HepG2 (cell line): ENCODE data around the gene NAALADL1. TPM values are rescaled to one million over a fixed set of nuclear protein-coding genes. Genes with fewer than 3 reads are reported as not detected.
A peak's percentile ranks its signal among the peaks of the same experiment; 100 is the strongest.

Experiments used
- AGO2 ChIP-seq: fragments of 200-400 bp; formaldehyde crosslinking; optimal IDR thresholded peaks from 2 replicates; pipeline ENCODE3; 2017; ENCODE audit warnings: mild to moderate bottlenecking, low read depth, low read length, moderate library complexity
- CBX5 ChIP-seq: sonication (generic); formaldehyde crosslinking; IDR thresholded peaks from 2 replicates; pipeline ENCODE4 v1.4.0; 2020; ENCODE audit warnings: missing genetic modification reagents, borderline replicate concordance
- GATAD1 ChIP-seq: IDR thresholded peaks from 2 replicates; pipeline ENCODE4 v1.6.1; 2016; ENCODE audit warnings: missing genetic modification reagents, missing compliant biosample characterization
- HMG20A ChIP-seq: IDR thresholded peaks from 2 replicates; pipeline ENCODE4 v1.6.1; 2016; ENCODE audit warnings: borderline replicate concordance
- HMG20B ChIP-seq: conservative IDR thresholded peaks from 2 replicates; pipeline ENCODE4 v1.6.1; 2016; ENCODE audit warnings: missing genetic modification reagents, missing compliant biosample characterization
- KDM3A ChIP-seq: IDR thresholded peaks from 2 replicates; pipeline ENCODE4 v1.6.1; 2018; ENCODE audit warnings: low read depth, missing compliant biosample characterization
- KDM5A ChIP-seq: fragments of 200-600 bp; sonication (generic); IDR thresholded peaks from 2 replicates; pipeline ENCODE4 v1.7.0; 2018; ENCODE audit warnings: antibody characterized with exemption, mild to moderate bottlenecking, low read length, borderline replicate concordance
- MEF2D ChIP-seq: sonication (generic); formaldehyde crosslinking; IDR thresholded peaks from 2 replicates; pipeline ENCODE4 v1.5.1; 2020; ENCODE audit warnings: mild to moderate bottlenecking, missing genetic modification reagents
- MEIS2 ChIP-seq: sonication (generic); formaldehyde crosslinking; IDR thresholded peaks from 2 replicates; pipeline ENCODE4 v1.9.0; 2021; ENCODE audit warnings: mild to moderate bottlenecking, missing genetic modification reagents
- MXD3 ChIP-seq: IDR thresholded peaks from 2 replicates; pipeline ENCODE4 v1.6.1; 2016; ENCODE audit warnings: mild to moderate bottlenecking, missing biosample characterization, missing genetic modification reagents
- NR2F2 ChIP-seq: IDR thresholded peaks from 2 replicates; pipeline ENCODE4 v1.6.1; 2012; ENCODE audit warnings: low read depth, inconsistent platforms, borderline replicate concordance
- PCBP2 ChIP-seq: fragments of 200-400 bp; formaldehyde crosslinking; optimal IDR thresholded peaks from 2 replicates; pipeline ENCODE3; 2018; ENCODE audit warnings: low read length, low read depth; ENCODE audit not compliant: poor library complexity, severe bottlenecking
- RARA ChIP-seq: IDR thresholded peaks from 2 replicates; pipeline ENCODE4 v1.6.1; 2016; ENCODE audit warnings: missing genetic modification reagents, missing compliant biosample characterization
- SNAPC2 ChIP-seq: sonication (generic); formaldehyde crosslinking; IDR thresholded peaks from 2 replicates; pipeline ENCODE4 v1.8.1; 2022; ENCODE audit warnings: mild to moderate bottlenecking, missing genetic modification reagents
- SRSF1 ChIP-seq: fragments of 200-400 bp; formaldehyde crosslinking; optimal IDR thresholded peaks from 2 replicates; pipeline ENCODE3; 2017; ENCODE audit warnings: mild to moderate bottlenecking, low read depth, low read length, moderate library complexity
- STAG1 ChIP-seq: sonication (generic); formaldehyde crosslinking; IDR thresholded peaks from 2 replicates; pipeline ENCODE4 v1.4.0; 2020; ENCODE audit warnings: missing genetic modification reagents
- TCF7 ChIP-seq: sonication (generic); IDR thresholded peaks from 2 replicates; pipeline ENCODE4 v1.6.1; 2016; ENCODE audit warnings: antibody characterized with exemption, low read depth
- TCF7L2 ChIP-seq: IDR thresholded peaks from 2 replicates; pipeline ENCODE4 v1.6.1; 2011; ENCODE audit warnings: mild to moderate bottlenecking, low read depth, low read length, moderate library complexity
- YEATS4 ChIP-seq: sonication (generic); formaldehyde crosslinking; IDR thresholded peaks from 2 replicates; pipeline ENCODE4 v1.4.0; 2020; ENCODE audit warnings: missing genetic modification reagents, borderline replicate concordance
- ZMYM3 ChIP-seq: sonication (generic); formaldehyde crosslinking; IDR thresholded peaks from 2 replicates; pipeline ENCODE4 v1.5.1; 2020; ENCODE audit warnings: mild to moderate bottlenecking, missing genetic modification reagents
- ZNF205 ChIP-seq: IDR thresholded peaks from 2 replicates; pipeline ENCODE4 v1.6.1; 2018; ENCODE audit warnings: missing biosample characterization, missing genetic modification reagents
- ZNF292 ChIP-seq: sonication (generic); formaldehyde crosslinking; IDR thresholded peaks from 2 replicates; pipeline ENCODE4 v1.8.1; 2022; ENCODE audit warnings: mild to moderate bottlenecking, low read depth, missing genetic modification reagents, borderline replicate concordance
- ZNF549 ChIP-seq: sonication (generic); formaldehyde crosslinking; IDR thresholded peaks from 2 replicates; pipeline ENCODE4 v1.5.0; 2020; ENCODE audit warnings: missing genetic modification reagents
- ZNF567 ChIP-seq: sonication (generic); formaldehyde crosslinking; IDR thresholded peaks from 2 replicates; pipeline ENCODE4 v1.8.1; 2023; ENCODE audit warnings: mild to moderate bottlenecking, missing genetic modification reagents, borderline replicate concordance
- ZNF672 ChIP-seq: sonication (generic); formaldehyde crosslinking; IDR thresholded peaks from 2 replicates; pipeline ENCODE4 v1.8.1; 2022; ENCODE audit warnings: missing genetic modification reagents
- ZNF839 ChIP-seq: sonication (generic); formaldehyde crosslinking; IDR thresholded peaks from 2 replicates; pipeline ENCODE4 v1.4.0; 2020; ENCODE audit warnings: missing genetic modification reagents, mild to moderate bottlenecking, borderline replicate concordance
- ZSCAN31 ChIP-seq: sonication (generic); formaldehyde crosslinking; IDR thresholded peaks from 2 replicates; pipeline ENCODE4 v1.5.0; 2020; ENCODE audit warnings: low read depth, mild to moderate bottlenecking, missing genetic modification reagents
- polyA plus RNA-seq, 8 experiments: library from polyadenylated mRNA; depleted of rRNA in 3 of 8; stranded (reverse) in 7 of 8; unstranded in 1 of 8; fragments of >200 nt; fragmentation: Illumina TruSeq in 4 of 8; extraction: Trizol in 4 of 8; gene quantifications; 2 replicates each; pipeline versions ENCODE4 v1.2.1 to v1.2.3, GENCODE V29; 2011 to 2016; ENCODE audit warnings: low read depth in 4 of 8, missing spikeins in 1 of 8, mixed read lengths in 1 of 8; ENCODE audit not compliant: insufficient read depth in 1 of 8
- total RNA-seq, 5 experiments: library from RNA; depleted of rRNA; stranded (reverse); fragments of >200 nt; fragmentation: Illumina TruSeq; extraction: Trizol; gene quantifications; 2 replicates each; pipeline ENCODE4 v1.2.3, GENCODE V29; 2016; ENCODE audit warnings: low read depth in 1 of 5
- TF ChIP-seq, protein P1 (sequence below): sonication (generic); formaldehyde crosslinking; IDR thresholded peaks from 2 replicates; pipeline ENCODE4 v1.9.0; 2021; ENCODE audit warnings: missing genetic modification reagents, borderline replicate concordance
- TF ChIP-seq, protein P2 (sequence below): sonication (generic); formaldehyde crosslinking; IDR thresholded peaks from 2 replicates; pipeline ENCODE4 v1.4.0; 2020; ENCODE audit warnings: mild to moderate bottlenecking, missing genetic modification reagents

Gene NAALADL1
- total and polyA plus RNA-seq, 2 of the 13 experiments (the other 11 are each of a cell fraction or from before 2014, with no cell fraction given): 9.3 to 33.9 TPM

- TF ChIP-seq, protein P1, sequence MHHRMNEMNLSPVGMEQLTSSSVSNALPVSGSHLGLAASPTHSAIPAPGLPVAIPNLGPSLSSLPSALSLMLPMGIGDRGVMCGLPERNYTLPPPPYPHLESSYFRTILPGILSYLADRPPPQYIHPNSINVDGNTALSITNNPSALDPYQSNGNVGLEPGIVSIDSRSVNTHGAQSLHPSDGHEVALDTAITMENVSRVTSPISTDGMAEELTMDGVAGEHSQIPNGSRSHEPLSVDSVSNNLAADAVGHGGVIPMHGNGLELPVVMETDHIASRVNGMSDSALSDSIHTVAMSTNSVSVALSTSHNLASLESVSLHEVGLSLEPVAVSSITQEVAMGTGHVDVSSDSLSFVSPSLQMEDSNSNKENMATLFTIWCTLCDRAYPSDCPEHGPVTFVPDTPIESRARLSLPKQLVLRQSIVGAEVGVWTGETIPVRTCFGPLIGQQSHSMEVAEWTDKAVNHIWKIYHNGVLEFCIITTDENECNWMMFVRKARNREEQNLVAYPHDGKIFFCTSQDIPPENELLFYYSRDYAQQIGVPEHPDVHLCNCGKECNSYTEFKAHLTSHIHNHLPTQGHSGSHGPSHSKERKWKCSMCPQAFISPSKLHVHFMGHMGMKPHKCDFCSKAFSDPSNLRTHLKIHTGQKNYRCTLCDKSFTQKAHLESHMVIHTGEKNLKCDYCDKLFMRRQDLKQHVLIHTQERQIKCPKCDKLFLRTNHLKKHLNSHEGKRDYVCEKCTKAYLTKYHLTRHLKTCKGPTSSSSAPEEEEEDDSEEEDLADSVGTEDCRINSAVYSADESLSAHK: no peak
- TF ChIP-seq AGO2 (peak; percentile 30), HMG20A (CRISPR knock-in tag) (no peak), GATAD1 (CRISPR knock-in tag) (peak; percentile 55; the same call in 1 of the 2 replicates), ZNF292 (CRISPR knock-in tag) (no peak), HMG20B (CRISPR knock-in tag) (no peak), RARA (CRISPR knock-in tag) (0 out of 2 replicates have a peak, but pooled peaks have one; percentile 13), MEF2D (CRISPR knock-in tag) (peak; percentile 40; the same call in 1 of the 2 replicates), SNAPC2 (CRISPR knock-in tag) (0 out of 2 replicates have a peak, but pooled peaks have one; percentile 56), CBX5 (CRISPR knock-in tag) (no peak), STAG1 (CRISPR knock-in tag) (peak; percentile 40), TCF7L2 (no peak), KDM3A (CRISPR knock-in tag) (peak; percentile 15; the same call in 1 of the 2 replicates), TCF7 (no peak), ZNF205 (CRISPR knock-in tag) (0 out of 2 replicates have a peak, but pooled peaks have one; percentile 39), ZNF672 (CRISPR knock-in tag) (no peak), ZMYM3 (peak; percentile 84), MEIS2 (no peak), ZNF567 (CRISPR knock-in tag) (no peak), NR2F2 (no peak), ZNF549 (CRISPR knock-in tag) (no peak), SRSF1 (no peak), KDM5A (peak; percentile 78; the same call in 1 of the 2 replicates), MXD3 (CRISPR knock-in tag) (peak; percentile 54; the same call in 1 of the 2 replicates), ZSCAN31 (CRISPR knock-in tag) (0 out of 2 replicates have a peak, but pooled peaks have one; percentile 16), PCBP2 (no peak), ZNF839 (CRISPR knock-in tag) (no peak), YEATS4 (CRISPR knock-in tag) (peak; percentile 88)
- TF ChIP-seq, protein P2, sequence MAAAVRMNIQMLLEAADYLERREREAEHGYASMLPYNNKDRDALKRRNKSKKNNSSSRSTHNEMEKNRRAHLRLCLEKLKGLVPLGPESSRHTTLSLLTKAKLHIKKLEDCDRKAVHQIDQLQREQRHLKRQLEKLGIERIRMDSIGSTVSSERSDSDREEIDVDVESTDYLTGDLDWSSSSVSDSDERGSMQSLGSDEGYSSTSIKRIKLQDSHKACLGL (CRISPR knock-in tag): peak; percentile 66; the same call in 1 of the 2 replicates
Observed at GRCh38 chr11:65027213-65028067, 30.9 kb downstream of the NAALADL1 start, which contains the start of gene SNX15 (continued).
